Measurements from ENCODE around the gene RPTOR.
A peak's percentile ranks its signal among the peaks of the same experiment; 100 is the strongest.

Gene RPTOR

DNA sequence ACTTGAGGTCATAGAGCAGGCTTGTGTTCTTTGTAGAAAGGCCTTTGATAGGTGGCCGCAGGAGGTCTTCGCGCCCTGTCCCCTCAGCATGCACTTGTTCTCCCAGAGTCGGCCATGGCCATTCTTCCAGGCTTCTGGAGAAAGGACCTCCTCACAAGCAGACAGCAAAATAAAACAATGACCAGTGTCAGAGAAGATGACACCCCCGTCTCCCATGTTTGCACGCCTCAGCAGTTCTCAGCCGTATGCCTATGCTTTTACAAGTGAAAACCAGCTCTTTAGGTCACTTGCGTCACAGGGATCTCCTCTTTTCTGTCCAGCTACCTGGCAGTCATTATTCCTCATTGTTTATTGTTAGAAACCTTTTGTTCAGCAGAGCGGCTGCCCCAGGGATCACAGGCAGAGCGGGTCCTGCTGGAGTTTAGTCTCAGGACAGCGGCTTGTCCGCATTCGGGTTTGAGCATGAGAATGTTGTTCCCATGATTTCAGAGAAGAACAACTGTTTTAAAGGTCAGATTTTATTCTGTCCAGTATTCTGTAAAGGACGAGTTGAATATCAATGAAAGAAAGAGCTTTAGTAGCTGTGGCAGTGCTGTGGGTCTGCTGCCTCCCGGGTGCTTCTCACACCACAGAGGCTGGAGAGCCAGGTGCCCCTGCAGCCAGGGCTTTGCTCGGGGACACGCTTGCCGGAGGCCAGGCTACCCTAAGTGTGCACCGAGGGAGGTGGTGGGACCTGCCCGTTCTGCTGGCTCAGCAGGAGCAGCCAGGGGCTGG, 123.9 kb downstream of the RPTOR start:
- peaks cover 85% of the 10 kb centered on the region for H3K79me2 ChIP-seq (ENCODE audit: insufficient read depth, low read length)
- no peaks in the 10 kb centered on the region for H3K9me3 ChIP-seq (ENCODE audit: insufficient read depth, low read length, severe bottlenecking)
- H3K4me1 ChIP-seq (ENCODE audit: insufficient read depth, low read length): peaks cover 81% of the 10 kb centered on the region
- peaks cover 10% of the 10 kb centered on the region; the same call in 1 of the 2 replicates for H3K36me3 ChIP-seq (ENCODE audit: insufficient read depth, low read length)
- no peaks in the 10 kb centered on the region for H3K27me3 ChIP-seq (ENCODE audit: insufficient read depth, low read length, poor library complexity)
- H2AFZ ChIP-seq (ENCODE audit: low read depth, low read length): no peak overlapping the region
- DNase-seq: no peak
- H3K27ac ChIP-seq (ENCODE audit: low read length): no peak overlapping the region
- TF ChIP-seq EZH2 (IDR thresholded peaks at IDR 0.05; ENCODE audit: borderline replicate concordance, low read depth, low read length, severe bottlenecking): no peak
- TF ChIP-seq, protein P1, sequence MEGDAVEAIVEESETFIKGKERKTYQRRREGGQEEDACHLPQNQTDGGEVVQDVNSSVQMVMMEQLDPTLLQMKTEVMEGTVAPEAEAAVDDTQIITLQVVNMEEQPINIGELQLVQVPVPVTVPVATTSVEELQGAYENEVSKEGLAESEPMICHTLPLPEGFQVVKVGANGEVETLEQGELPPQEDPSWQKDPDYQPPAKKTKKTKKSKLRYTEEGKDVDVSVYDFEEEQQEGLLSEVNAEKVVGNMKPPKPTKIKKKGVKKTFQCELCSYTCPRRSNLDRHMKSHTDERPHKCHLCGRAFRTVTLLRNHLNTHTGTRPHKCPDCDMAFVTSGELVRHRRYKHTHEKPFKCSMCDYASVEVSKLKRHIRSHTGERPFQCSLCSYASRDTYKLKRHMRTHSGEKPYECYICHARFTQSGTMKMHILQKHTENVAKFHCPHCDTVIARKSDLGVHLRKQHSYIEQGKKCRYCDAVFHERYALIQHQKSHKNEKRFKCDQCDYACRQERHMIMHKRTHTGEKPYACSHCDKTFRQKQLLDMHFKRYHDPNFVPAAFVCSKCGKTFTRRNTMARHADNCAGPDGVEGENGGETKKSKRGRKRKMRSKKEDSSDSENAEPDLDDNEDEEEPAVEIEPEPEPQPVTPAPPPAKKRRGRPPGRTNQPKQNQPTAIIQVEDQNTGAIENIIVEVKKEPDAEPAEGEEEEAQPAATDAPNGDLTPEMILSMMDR (IDR thresholded peaks at IDR 0.05; ENCODE audit: borderline replicate concordance, extremely low read depth, low read length, poor library complexity, severe bottlenecking): no peak
- no peak overlapping the region for H3K9ac ChIP-seq (ENCODE audit: low read depth, low read length)
- ATAC-seq (ENCODE audit: insufficient read depth, low read depth): no peak
- peaks cover 14% of the 10 kb centered on the region; the same call in 1 of the 2 replicates for H4K20me1 ChIP-seq (ENCODE audit: insufficient read depth, low read length)
- no peak overlapping the region for H3K4me3 ChIP-seq (ENCODE audit: low read depth in 1 of 2, low read length in 2 of 2)
- H3K4me2 ChIP-seq (ENCODE audit: insufficient read depth, low read length): no peak overlapping the region

DNA sequence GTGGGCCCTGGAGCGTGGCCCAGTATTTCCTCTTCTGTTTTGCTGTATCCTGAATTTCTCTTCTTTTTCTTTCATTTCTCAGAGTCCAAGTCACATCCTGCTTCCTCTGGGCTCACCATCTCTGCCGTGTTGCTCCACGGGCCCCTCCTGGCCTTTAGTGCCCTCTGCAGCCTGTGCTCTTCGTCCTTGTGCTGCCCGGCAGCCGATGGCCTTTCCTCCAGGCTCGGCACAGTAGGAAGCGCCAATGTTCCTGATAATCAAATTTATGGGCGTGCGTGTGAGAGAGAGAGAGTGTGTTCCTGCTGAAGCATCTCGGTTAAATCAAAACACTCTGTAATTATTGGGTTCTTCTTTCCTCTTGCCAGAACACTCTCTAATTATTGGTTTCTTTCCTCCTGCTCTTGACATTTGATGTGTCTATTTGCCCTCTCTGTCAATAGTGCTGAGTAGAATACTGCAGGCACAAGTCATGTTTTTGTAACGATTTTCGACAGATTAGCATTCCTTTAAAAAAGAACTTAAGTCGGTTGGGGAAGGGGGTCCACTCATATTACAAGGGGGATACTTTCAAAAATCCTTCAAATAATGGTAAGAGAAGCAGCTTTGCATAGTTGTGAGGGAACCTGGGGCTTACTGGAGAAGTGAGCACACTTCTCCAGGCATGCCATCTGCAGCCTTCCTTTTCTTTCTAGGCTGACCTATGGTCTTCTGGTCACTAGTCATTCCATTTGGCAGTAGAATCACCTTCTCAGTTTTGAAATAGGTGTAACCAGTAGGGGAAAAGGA, 126.6 kb downstream of the RPTOR start:
- no peak overlapping the region for H2AFZ ChIP-seq (ENCODE audit: low read depth, low read length)
- peaks cover 59% of the 10 kb centered on the region for H3K4me1 ChIP-seq (ENCODE audit: insufficient read depth, low read length)
- DNase-seq (no peak), ATAC-seq (ENCODE audit: insufficient read depth, low read depth) (no peak)
- H3K36me3 ChIP-seq (ENCODE audit: insufficient read depth, low read length): peaks cover 9% of the 10 kb centered on the region; the same call in 1 of the 2 replicates
- no peak overlapping the region for H3K9ac ChIP-seq (ENCODE audit: low read depth, low read length)
- peaks cover 18% of the 10 kb centered on the region; the same call in 1 of the 2 replicates for H4K20me1 ChIP-seq (ENCODE audit: insufficient read depth, low read length)
- no peaks in the 10 kb centered on the region for H3K9me3 ChIP-seq (ENCODE audit: insufficient read depth, low read length, severe bottlenecking)
- H3K79me2 ChIP-seq (ENCODE audit: insufficient read depth, low read length): peaks cover 94% of the 10 kb centered on the region
- H3K27me3 ChIP-seq (ENCODE audit: insufficient read depth, low read length, poor library complexity): no peaks in the 10 kb centered on the region
- no peak overlapping the region for H3K4me2 ChIP-seq (ENCODE audit: insufficient read depth, low read length)
- no peak overlapping the region for H3K4me3 ChIP-seq (ENCODE audit: low read depth in 1 of 2, low read length in 2 of 2)
- H3K27ac ChIP-seq (ENCODE audit: low read length): peak overlapping the region; percentile 37; the same call in 1 of the 2 replicates
- no peak for TF ChIP-seq EZH2 (IDR thresholded peaks at IDR 0.05; ENCODE audit: borderline replicate concordance, low read depth, low read length, severe bottlenecking)
- TF ChIP-seq, protein P1 (IDR thresholded peaks at IDR 0.05; ENCODE audit: borderline replicate concordance, extremely low read depth, low read length, poor library complexity, severe bottlenecking): no peak

DNA sequence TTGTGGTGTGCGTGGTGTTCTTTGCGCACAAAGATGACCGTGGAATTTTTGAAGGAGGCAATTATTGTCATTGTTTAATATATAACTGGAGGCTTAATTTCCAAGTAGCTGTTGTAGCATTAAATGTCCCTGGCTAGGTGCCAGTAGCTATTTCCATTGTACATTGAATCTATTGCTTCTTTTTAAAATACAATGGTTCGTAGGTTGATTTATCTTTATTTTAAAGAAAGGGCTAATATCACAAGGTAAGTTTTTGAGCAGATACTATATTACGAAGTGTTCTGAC, 127.1 kb downstream of the RPTOR start:
- no peak overlapping the region for H3K4me3 ChIP-seq (ENCODE audit: low read depth in 1 of 2, low read length in 2 of 2)
- no peaks in the 10 kb centered on the region for H3K27me3 ChIP-seq (ENCODE audit: insufficient read depth, low read length, poor library complexity)
- DNase-seq: no peak
- no peak overlapping the region for H2AFZ ChIP-seq (ENCODE audit: low read depth, low read length)
- no peak overlapping the region for H3K4me2 ChIP-seq (ENCODE audit: insufficient read depth, low read length)
- peak overlapping the region; percentile 37; the same call in 1 of the 2 replicates for H3K27ac ChIP-seq (ENCODE audit: low read length)
- H3K79me2 ChIP-seq (ENCODE audit: insufficient read depth, low read length): peaks cover 94% of the 10 kb centered on the region
- no peaks in the 10 kb centered on the region for H3K9me3 ChIP-seq (ENCODE audit: insufficient read depth, low read length, severe bottlenecking)
- H4K20me1 ChIP-seq (ENCODE audit: insufficient read depth, low read length): peaks cover 22% of the 10 kb centered on the region; the same call in 1 of the 2 replicates
- peaks cover 4% of the 10 kb centered on the region; the same call in 1 of the 2 replicates for H3K36me3 ChIP-seq (ENCODE audit: insufficient read depth, low read length)
- ATAC-seq (ENCODE audit: insufficient read depth, low read depth): no peak
- peaks cover 53% of the 10 kb centered on the region for H3K4me1 ChIP-seq (ENCODE audit: insufficient read depth, low read length)
- TF ChIP-seq, protein P1 (IDR thresholded peaks at IDR 0.05; ENCODE audit: borderline replicate concordance, extremely low read depth, low read length, poor library complexity, severe bottlenecking): no peak
- TF ChIP-seq EZH2 (IDR thresholded peaks at IDR 0.05; ENCODE audit: borderline replicate concordance, low read depth, low read length, severe bottlenecking): no peak
- H3K9ac ChIP-seq (ENCODE audit: low read depth, low read length): no peak overlapping the region
